ENCODE results near the gene RPL23.

The RPL23 gene

DNA sequence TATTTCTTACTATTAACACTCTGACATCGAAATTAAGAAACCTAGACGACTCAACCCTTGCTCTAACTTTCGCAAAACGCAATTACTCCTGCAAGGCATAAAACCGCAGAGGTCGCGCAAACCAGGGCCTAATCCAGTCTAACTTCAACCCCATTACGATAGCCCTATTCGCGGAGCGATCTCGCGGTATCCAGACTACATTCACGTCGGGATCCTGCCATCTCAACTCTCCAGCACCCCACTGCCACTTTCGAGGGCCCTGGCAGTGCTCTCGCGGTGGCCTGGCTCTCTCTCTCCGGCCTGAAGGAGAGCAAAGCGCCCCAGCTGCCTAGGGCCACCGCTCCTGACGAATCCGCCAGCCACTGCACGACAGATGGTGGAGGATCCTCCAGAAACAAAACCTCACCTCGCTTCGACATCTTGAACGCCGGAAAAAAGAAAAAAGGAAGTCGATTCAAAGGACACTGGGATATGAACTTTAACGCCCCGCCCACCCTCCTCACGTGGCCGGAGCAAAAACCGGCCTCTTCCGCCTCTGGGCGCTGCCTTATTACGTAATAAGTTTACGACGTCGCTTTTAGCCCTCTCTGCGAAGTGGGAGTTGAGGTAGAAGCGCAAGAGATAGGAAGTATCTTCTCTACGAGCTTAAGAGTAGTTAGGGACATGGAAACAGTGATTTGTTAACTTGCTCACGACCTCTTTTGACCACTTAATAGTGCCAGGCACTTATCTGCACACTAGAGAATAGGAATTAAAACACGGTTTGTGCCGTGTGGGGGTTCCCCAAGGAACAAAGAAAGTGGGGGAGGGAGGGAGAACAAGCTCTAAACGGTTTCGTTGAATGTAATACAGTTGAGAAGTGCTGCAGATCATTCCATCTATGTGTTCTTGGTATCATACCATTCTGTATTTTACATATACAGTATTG lies at the start of gene RPL23:
RPL23 (minus strand) TSS at position 430 of the 928 bp plus-strand sequence; CDS start at position 419, 11 bp downstream.
- peak; percentile 94 for DNase-seq (ENCODE audit: low spot score)

DNA sequence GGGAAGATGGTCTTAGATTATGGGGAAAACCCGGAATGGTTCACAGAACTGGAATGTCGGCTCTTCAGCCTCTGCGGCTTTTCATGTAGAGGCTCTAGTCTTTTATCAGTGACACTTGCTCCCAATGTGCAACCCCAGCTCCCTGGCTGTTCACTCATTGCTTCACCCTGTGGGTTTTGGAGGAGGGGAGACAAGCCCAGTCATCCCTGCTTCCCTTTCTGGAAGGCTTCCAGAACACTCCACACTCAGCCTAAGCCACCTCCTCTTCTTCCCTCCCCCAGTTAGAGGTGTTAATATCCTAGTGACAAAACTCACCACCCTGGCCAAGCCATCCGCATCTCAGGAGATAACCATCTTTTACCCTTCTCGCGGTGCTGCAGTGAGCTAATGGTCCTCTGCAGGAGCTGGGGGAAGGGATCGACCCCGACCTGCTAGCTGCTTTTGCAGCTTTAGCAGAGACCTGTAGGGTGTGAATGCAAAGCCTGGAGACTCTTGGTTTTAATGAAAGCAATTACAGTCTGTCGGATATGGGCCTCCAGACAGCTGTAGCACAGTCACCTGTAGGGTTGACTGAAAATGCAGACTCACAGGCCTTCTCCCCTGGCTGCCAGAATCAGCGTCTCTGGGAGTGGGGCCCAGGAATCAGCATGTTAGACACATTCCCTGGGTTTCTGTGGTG lies 47.6 kb upstream of the RPL23 start:
- peak; percentile 96 for DNase-seq (ENCODE audit: low spot score)

DNA sequence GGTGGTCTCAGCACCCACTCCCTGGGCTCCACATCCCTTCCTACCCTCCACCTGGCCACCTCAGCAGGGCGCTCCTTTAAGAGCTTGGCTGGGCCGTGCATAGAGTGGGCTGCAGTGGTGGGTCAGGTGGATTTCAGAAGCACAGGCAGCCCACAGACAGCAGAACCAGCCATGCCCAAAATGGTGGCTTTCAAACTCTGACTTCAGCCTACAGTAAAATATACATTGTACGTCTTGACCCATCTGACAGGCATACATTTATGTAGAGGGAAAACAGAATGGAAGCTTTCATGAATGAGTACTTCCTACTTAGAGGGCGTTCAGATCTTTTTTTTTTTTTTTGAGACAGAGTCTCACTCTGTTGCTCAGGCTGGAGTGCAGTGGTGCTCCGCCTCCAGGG lies 45.9 kb upstream of the RPL23 start:
- no peak for DNase-seq (ENCODE audit: low spot score)

DNA sequence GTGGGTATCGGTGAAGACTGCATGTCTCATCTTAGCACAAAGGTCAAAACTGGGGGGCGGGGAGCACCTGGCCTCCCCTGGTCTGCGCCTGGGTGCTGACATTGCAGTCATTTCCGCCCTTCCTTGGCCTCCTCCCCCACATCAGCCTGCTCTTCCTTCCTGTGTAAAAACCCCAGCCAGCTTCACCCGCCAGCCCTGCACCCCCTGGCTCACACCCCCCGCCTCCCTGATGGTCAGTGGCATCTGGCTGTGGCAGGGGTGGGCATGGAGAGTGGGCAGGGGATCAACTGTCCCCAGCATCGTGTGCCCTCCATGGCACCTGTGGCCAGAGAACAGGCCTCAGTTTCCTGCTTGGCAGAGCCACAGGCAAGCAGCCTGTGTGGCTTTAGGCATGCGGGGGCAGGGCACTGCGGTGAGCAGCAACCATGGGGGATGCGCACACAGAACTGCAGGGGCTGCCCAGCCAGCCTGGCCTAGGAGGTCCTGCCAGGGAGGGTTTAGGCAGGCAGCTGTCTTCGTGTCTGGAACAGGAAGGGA lies 45.4 kb upstream of the RPL23 start:
- no peak for DNase-seq (ENCODE audit: low spot score)

DNA sequence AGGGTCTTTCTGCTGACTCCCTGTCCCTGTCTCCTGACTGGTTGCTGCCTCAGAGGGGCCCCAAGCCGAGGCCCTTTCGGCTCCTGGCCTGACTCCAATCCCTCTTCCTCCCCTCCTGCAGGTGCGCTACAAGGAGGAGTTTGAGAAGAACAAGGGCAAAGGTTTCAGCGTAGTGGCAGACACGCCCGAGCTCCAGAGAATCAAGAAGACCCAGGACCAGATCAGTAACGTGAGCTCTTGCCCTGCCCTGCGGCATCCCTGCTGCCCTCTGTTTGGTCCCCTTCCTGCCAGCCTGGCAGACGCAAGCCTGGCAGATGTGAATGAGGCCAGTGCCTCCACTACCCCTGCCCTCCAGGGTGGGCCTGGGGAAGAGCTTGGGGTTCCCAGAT lies 44.8 kb upstream of the RPL23 start:
- DNase-seq (ENCODE audit: low spot score) = no peak

DNA sequence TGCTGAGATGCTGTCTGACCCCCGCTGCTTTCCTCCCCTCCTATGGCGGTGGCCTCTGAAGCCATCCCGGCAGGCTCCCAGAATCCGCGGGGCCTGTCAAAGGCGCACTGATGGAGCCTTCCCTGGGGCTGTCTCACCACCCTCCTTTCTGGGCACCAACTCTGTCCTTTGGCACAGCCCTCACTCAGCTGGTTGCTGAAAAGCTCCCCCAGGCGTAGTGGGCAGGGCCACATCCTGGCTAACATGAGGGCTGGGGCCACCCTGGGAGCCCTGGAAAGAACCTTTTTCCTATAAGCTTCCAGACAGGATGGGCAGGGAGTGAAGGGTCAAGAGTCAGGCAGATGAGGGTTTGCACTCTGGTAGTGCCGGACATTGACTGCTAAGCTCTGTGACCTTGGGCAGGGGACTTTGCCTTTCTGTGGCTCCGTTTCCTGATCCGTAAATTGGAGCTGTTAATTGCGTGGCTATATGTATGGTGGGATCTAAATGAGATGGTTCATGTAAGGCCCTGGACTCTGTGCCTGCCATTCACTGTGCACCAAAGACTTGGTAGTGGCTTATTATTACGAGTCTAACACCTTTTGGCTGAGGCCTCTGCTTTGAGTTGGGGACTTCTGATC lies 44.3 kb upstream of the RPL23 start:
- no peak for DNase-seq (ENCODE audit: low spot score)

DNA sequence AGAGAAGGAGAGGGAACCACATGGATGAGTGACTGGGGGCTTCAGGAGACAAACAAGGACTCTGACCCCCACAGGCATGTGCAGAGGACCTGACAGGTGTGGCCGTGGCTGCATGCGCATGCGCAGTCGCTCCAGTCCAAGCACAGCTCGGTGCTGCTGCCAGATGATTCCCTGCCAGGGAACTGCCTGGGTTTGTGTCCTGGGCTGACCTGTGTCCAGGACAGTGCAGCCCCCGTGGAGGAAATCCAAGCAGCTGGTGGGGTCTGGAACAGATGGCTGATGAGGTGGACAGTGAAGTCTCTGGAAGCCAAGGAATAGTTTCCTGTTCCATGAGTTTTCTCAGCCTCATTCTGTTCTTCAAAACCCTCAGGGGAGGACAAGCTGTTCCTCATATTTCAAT lies 43.7 kb upstream of the RPL23 start:
- DNase-seq (ENCODE audit: low spot score) = no peak

DNA sequence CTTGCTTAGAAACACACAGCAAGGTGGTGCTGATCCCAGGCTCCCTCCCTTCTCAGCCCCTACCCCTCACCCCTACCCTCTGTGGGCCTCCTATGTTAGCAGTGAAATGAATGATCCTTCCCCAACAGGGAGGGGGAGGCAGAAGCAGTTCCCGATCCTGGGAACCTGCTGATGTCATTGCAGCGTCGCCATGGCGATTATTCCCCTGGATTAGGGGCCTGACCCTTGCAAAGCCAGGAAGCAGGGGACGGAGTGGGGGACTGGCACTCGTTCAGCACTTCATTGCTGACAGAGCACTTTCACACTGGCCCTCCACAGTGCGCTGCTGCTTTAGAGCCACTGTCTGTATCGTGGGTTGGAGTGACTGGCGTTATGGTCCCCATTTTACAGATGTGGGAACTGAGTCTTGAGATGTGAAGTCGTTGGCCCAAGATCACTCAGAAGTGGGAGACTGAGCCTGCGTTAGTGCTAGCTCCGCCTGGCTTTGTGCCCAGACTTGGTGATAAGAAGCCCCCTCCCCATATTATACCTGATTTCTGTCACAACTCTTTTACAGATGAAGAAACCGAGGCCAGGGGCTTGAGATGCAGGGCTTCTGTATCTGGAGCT lies 42.9 kb upstream of the RPL23 start:
- no peak for DNase-seq (ENCODE audit: low spot score)

DNA sequence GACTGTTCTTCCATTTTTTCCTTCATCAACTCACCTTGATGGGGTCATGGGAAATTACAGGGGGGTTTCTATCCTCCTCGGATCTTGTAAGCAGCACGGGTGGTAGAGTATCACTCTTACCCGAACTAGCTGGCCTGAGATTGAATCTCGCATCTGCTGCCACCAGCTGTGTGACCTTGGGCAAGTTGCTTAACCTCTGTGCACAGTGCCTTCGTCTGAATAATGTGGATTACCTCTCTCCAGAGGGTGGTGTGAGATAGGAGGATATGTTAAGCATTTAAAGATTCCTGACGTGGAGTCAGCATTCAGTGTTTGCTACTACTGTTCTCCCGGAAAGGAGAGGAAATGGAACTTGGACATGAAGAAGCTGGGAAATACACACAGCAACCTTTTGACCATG lies 40.8 kb upstream of the RPL23 start:
- DNase-seq (ENCODE audit: low spot score) = no peak

DNA sequence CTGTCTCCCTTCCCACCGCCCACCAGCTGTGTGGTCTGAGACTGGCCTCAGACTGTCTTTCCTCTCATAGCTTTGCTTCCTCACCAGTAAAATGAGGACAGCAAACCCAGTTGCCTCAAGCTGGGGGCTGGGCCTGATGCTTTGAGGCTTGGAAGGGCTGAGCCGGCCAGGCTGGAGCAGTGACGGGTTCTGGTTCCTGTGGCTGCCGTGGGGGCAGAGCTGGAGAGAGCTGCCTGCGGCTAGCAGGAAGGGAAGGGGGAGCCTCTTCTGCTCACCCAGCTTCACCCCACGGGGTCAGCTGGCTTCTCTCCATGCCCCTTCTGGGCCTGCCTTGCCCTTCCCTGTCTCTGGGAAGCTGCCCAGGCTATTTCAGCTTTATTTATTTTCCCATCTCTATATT lies 40.1 kb upstream of the RPL23 start:
- no peak for DNase-seq (ENCODE audit: low spot score)

DNA sequence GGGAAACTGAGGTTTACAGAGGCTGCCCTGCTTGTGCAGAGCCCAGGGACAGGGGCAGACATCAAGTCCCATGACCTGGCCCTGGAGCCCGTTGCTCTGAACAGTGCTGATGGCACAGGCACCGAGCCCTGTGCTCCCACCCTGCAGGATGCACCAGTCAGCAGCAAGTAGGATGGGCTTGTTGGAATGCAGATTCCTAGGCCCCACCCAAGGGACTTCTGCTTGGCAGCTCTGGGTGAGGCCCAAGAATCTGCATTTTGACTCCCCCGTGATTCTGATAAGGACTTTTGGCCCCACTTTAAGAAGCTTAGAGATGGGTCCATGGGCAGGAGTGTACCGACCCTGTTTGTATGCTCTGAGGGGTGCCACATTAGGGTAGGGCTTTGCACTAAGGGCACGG lies 39.6 kb upstream of the RPL23 start:
- no peak for DNase-seq (ENCODE audit: low spot score)

DNA sequence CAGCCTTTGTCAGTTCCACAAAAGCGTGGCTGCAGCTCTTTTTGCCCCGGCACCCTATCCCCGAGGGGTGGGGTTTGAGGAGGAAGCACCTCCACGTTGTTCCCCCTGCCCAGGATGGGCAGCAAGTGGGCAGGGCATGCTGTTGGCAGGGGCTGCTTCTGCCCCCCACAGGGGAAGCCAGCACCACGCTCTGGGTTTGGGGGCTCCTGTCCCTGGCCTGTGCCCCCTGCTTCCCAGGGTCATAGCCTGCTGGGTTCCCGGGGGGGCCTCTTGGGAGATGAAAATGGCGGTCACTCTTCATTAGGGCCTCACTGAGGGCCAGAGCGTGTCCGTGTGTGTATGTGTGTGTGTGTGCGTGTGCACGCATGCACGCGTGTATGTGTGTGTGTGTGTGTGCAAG lies 39.1 kb upstream of the RPL23 start:
- no peak for DNase-seq (ENCODE audit: low spot score)

DNA sequence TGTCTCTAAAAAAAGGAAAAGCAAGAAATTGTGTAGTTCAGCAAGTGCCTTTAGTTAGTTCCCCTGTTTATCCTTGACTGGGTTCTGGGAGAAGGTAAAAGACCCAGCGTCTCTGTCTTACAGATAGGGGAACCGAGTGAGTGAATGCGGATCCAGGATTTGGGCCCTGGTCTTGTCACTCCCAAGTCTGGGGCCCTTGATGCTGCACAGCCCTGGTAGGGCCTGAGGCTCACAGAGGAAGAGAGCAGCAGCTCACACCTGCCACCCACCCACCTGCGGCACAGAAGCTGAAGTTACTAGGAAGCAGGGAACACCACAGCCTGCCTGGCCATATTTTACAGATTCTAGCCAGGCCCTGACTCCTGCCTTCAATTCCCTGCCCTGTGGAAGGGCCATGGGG lies 38.6 kb upstream of the RPL23 start:
- no peak for DNase-seq (ENCODE audit: low spot score)

DNA sequence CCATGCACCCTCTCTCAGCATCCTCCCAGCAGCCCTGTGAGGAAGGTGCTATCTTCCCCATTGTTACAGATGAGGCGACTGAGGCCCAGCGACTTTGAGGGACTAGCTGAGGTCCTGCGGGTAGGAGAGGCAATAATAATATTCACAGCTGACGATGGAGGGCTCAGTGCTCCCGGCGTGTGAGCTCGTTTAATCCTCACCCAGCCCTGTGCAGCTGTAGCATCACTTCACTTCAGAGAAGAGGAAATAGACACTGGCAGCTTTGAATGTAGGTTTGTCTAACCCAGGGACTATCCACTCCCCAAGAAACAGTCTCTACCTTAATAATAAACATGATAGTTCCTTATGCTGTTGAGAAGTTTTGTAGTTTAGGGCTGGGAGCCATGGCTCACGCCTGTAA lies 37.9 kb upstream of the RPL23 start:
- DNase-seq (ENCODE audit: low spot score) = no peak

DNA sequence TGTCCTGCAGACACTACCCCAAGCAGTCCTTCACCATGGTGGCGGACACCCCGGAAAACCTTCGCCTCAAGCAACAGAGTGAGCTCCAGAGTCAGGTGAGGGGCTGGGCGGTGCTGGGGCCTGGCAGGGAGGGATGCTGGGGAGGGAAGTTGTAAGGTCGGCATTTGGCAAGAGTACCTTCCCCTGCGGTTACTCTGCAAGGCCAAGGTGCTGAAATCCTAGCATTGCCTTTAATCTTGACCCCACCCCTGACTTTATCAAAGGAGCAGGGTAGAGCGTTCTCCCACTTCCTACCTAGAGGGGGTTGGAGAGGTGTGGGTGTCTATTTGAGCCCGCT lies 36.9 kb upstream of the RPL23 start:
- no peak for DNase-seq (ENCODE audit: low spot score)

DNA sequence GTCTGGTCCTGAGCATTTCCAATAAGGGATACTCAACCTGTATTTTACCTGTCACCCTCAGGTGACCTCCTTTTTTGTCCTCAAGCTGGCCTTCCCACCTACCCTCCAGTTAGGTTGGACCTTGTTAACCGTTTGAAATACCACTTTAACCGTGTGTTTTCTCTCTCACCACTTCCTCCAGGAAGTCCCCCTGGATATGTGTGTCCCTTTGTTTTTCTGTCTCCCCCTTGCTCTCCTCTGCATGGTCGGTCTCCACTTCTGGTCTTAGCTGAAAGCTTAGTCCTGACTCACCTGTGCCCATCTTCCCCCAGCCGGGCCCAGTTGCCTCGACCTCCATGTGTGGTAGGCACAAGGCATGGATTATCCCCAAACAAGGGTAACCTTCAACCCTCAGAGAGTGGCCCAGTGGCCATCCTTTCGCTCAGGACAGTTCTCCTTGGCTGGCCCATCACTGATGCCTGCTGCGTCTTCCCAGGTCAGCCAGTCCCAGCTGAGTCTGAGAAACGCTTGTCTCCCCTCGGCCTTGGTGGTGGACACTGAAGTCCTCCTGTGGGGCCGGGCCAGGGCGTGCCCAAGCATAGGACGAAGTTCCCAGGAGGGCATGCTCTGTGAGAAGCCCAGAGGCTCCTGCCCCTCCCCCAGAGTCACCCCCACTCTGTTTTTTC lies 36.4 kb upstream of the RPL23 start:
- no peak for DNase-seq (ENCODE audit: low spot score)

DNA sequence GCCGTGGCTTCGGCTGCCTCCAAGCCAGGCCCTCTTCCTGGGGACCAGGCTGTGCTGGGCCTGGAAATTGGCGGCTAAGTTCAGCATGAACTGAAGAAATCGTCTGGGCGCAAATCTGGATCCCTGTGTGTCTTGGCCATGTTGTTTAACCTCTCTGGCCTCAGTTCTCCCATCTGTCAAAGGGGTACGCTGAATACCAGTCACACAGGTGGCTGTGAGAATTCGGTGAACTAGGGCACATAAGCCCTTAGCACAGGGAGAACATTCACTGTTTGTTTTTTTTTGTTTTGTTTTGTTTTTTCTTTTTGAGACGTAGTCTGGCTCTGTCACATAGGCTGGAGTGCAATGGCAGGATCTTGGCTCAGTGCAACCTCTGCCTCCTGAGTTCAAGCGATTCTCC lies 35.3 kb upstream of the RPL23 start:
- DNase-seq (ENCODE audit: low spot score) = no peak

DNA sequence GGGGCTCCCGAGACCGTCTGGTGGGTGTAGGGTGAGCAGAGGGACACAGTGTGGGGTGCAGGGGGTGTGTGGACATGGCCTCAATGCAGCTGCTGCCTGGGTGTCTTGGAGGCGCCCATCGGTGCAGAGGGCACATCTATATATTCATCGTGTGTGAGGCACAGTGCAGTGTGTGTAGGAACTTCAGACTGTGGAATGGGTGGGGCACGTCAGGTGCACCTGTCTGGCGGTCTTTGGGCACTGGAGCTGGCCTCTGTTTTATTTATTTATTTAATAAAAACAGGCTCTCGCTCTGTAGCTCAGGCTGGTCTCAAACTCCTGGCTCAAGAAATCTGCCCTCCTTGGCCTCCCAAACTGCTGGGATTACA lies 33.1 kb upstream of the RPL23 start:
- no peak for DNase-seq (ENCODE audit: low spot score)

DNA sequence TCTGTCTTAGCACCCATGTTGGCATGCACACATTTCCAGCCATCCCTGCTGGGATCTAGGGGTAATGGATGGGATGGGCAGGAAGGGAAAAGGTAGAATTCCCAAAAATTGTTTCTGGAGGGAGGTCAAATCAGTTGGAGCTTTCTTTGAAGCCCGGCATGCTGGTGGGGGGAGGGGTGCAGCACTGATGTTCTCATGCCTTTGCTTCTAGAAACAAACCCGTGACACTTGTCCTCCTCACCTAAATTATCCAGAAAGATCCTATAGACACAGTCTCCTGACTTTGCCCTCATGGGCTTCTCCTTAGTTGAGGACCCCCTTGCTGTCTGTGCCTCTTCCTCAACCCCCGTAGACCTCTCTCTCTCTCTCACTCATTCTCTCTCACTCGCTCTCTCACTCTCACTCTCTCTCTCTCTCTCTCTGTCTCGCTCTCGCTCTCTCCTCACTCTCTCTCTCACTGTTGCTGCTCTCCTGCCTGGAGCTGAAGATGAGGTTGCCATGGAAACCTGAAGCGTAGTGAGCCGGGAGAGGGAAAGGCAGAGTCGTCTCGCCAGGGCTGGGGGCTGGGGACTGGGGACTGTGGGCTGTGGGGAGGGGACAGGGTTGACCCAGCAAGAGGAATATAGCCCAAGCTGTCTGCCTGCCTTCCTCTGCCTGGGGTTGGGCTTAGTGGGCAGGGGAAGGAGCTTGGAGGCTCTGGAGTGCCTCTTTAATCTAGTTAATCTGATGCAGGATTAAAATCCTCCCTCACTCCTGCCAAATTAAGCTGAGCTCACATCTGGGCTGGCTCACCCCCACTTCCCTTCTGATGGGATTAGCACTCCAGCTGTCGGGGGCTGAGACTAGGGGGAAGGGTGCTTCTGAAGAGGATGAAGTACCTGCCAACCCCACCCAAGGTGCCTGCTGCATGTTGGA lies 32.5 kb upstream of the RPL23 start:
- no peak for DNase-seq (ENCODE audit: low spot score)

DNA sequence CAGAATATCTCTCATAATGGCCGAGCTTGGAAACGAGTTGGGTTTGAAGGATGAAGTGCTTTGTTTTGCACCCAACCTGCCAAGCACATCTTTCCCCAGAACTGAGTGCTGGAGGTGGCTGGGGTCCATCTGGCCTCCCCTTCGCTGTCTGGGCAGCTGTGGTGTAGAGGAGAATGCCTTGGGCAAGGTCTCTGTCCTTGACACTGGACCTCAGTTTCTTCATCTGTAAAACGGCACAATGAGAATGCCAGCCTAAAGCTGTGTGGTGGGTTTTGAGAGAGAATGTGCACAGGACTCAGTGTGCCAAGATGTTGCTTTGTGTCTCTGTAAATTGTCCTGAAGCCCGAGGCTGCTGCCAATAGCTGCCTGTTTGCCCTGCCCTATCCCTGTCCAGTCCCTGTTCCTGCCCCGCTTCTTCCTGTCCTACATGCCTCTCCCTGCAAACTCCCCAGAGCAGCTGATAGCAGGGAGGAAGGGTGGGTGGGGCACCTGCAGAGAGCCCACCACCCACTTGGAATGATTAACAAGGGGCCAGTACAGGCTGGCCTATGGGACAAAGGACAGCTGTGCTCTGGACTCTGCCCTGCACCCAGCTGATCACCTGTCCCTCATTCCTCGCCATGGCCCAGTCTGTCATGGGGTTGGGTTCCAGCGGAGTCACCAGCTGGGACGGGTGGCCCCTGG lies 31.7 kb upstream of the RPL23 start:
- no peak for DNase-seq (ENCODE audit: low spot score)

Measured in AG20443 (cell line).